IMR-90 (cell line): Measurements from ENCODE around the gene DHH. TPM values are rescaled to one million over a fixed set of nuclear protein-coding genes. Genes with fewer than 3 reads are reported as not detected.

Experiments
- ATAC-seq: fragments of 200-7000 bp; cut with Tn5 transposase; 2 replicates; pipeline ENCODE4 v1.9.1; 2020; ENCODE audit warnings: low read depth, mild to moderate bottlenecking, moderate library complexity
- BruUV-seq: library from RNA; stranded (reverse); fragments of 400-500 nt; replicated peaks from 2 replicates; lab custom pipeline; 2021; lab: Mats Ljungman, UMichigan
- CTCF ChIA-PET: fragments of 300-600 bp; formaldehyde crosslinking; extraction: SDS; loops from one replicate; lab custom pipeline; 2021; ENCODE audit warnings: antibody characterized with exemption; lab: Yijun Ruan, JAX
- POLR2A ChIA-PET: fragments of 300-600 bp; sonication (Branson Sonifier 250); formaldehyde crosslinking; loops from one replicate; lab custom pipeline; 2022; ENCODE audit warnings: antibody characterized with exemption; ENCODE audit not compliant: unreplicated experiment; lab: Charles Lee
- DNase-seq: peaks from one replicate; pipeline ENCODE4 v3.0.0; 2013
- H2AFZ ChIP-seq: replicated peaks from 2 replicates; pipeline ENCODE3; 2013; ENCODE audit warnings: low read length, mild to moderate bottlenecking; ENCODE audit not compliant: poor library complexity
- H2AK5ac ChIP-seq: 2 replicates; pipeline ENCODE4 v1.6.1; 2013; ENCODE audit warnings: low read depth, low read length, inconsistent platforms
- H2AK9ac ChIP-seq: replicated peaks from 2 replicates; pipeline ENCODE3; 2013; ENCODE audit warnings: mild to moderate bottlenecking, low read depth, low read length, moderate library complexity; ENCODE audit not compliant: poor library complexity
- H2BK120ac ChIP-seq: 2 replicates; pipeline ENCODE4 v1.6.1; 2013; ENCODE audit warnings: low read depth, low read length, inconsistent platforms
- H2BK15ac ChIP-seq: 3 replicates; pipeline ENCODE4 v1.6.1; 2013; ENCODE audit warnings: low read depth, low read length, inconsistent platforms
- H2BK20ac ChIP-seq: 2 replicates; pipeline ENCODE4 v1.6.1; 2013; ENCODE audit warnings: low read depth, mild to moderate bottlenecking, inconsistent platforms, low read length, moderate library complexity
- H2BK5ac ChIP-seq: 2 replicates; pipeline ENCODE4 v1.6.1; 2013; ENCODE audit warnings: mild to moderate bottlenecking, low read depth, low read length, inconsistent platforms; ENCODE audit not compliant: poor library complexity, severe bottlenecking
- H3K14ac ChIP-seq: replicated peaks from 2 replicates; pipeline ENCODE4 v1.6.1; 2013; ENCODE audit warnings: low read depth, low read length, inconsistent platforms
- H3K18ac ChIP-seq: 2 replicates; pipeline ENCODE4 v1.6.1; 2013; ENCODE audit warnings: low read depth, low read length, control low read depth
- H3K23ac ChIP-seq: 2 replicates; pipeline ENCODE4 v1.6.1; 2013; ENCODE audit warnings: low read depth, low read length, inconsistent platforms
- H3K27ac ChIP-seq: 2 replicates; pipeline ENCODE4 v1.5.1; 2013; ENCODE audit warnings: mild to moderate bottlenecking, control low read depth, low read length; ENCODE audit not compliant: insufficient read depth
- H3K27me3 ChIP-seq: 2 replicates; pipeline ENCODE4 v1.6.1; 2013; ENCODE audit warnings: low read length; ENCODE audit not compliant: control insufficient read depth, insufficient read depth
- H3K36me3 ChIP-seq: 2 replicates; pipeline ENCODE4 v1.6.1; 2013; ENCODE audit warnings: low read length, mixed read lengths; ENCODE audit not compliant: control insufficient read depth, insufficient read depth
- H3K4ac ChIP-seq: 2 replicates; pipeline ENCODE4 v1.6.1; 2013; ENCODE audit warnings: low read depth, low read length, inconsistent platforms
- H3K4me1 ChIP-seq: 2 replicates; pipeline ENCODE4 v1.6.1; 2013; ENCODE audit warnings: low read length, mixed read lengths; ENCODE audit not compliant: control insufficient read depth, insufficient read depth
- H3K4me2 ChIP-seq: 2 replicates; pipeline ENCODE4 v1.6.1; 2013; ENCODE audit warnings: low read depth, mild to moderate bottlenecking, control low read depth, low read length, moderate library complexity
- H3K4me3 ChIP-seq: 2 replicates; pipeline ENCODE4 v1.5.1; 2013; ENCODE audit warnings: low read depth, mild to moderate bottlenecking, control low read depth, low read length, moderate library complexity; ENCODE audit not compliant: insufficient read depth
- H3K56ac ChIP-seq: 2 replicates; pipeline ENCODE4 v1.6.1; 2013; ENCODE audit warnings: low read length, inconsistent platforms; ENCODE audit not compliant: insufficient read depth; ENCODE audit errors: extremely low read depth
- H3K79me1 ChIP-seq, 2 experiments: 2 replicates each; pipeline ENCODE4 v1.6.1; 2013; ENCODE audit warnings: low read length in 2 of 2, inconsistent platforms in 1 of 2, low read depth in 1 of 2
- H3K9ac ChIP-seq: 2 replicates; pipeline ENCODE4 v1.6.1; 2013; ENCODE audit warnings: low read depth, low read length, control low read depth
- H3K9me1 ChIP-seq: 2 replicates; pipeline ENCODE4 v1.6.1; 2013; ENCODE audit warnings: low read length, inconsistent platforms; ENCODE audit not compliant: insufficient read depth
- H3K9me3 ChIP-seq: 2 replicates; pipeline ENCODE4 v1.6.1; 2013; ENCODE audit warnings: low read length; ENCODE audit not compliant: control insufficient read depth, insufficient read depth
- H4K20me1 ChIP-seq: 2 replicates; pipeline ENCODE4 v1.6.1; 2013; ENCODE audit warnings: low read length, inconsistent platforms; ENCODE audit not compliant: insufficient read depth
- H4K5ac ChIP-seq: 2 replicates; pipeline ENCODE4 v1.6.1; 2013; ENCODE audit warnings: mild to moderate bottlenecking, low read depth, low read length, control low read depth
- H4K8ac ChIP-seq, 2 experiments: 2 replicates each; pipeline ENCODE4 v1.6.1; 2013; ENCODE audit warnings: low read depth in 2 of 2, low read length in 2 of 2, control low read depth in 1 of 2, inconsistent platforms in 1 of 2
- H4K91ac ChIP-seq: 2 replicates; pipeline ENCODE4 v1.6.1; 2013; ENCODE audit warnings: low read depth, low read length, inconsistent platforms; ENCODE audit not compliant: insufficient read depth
- BHLHE40 ChIP-seq: fragments of 150-350 bp; IDR thresholded peaks from 2 replicates; pipeline ENCODE4 v1.6.1; 2016; ENCODE audit warnings: mild to moderate bottlenecking, low read depth, low read length
- CEBPB ChIP-seq: IDR thresholded peaks from 2 replicates; pipeline ENCODE4 v1.6.1; 2012; ENCODE audit warnings: low read depth, low read length, improper control_type of control experiment
- ELK1 ChIP-seq: fragments of 150-350 bp; IDR thresholded peaks from 2 replicates; pipeline ENCODE4 v1.6.1; 2016; ENCODE audit warnings: low read depth, mild to moderate bottlenecking, low read length, moderate library complexity, borderline replicate concordance
- FOS ChIP-seq: fragments of 150-350 bp; IDR thresholded peaks from 2 replicates; pipeline ENCODE4 v1.6.1; 2016; ENCODE audit warnings: low read depth, low read length
- MAFK ChIP-seq: IDR thresholded peaks from 2 replicates; pipeline ENCODE4 v1.6.1; 2012; ENCODE audit warnings: low read depth, low read length, improper control_type of control experiment
- MAZ ChIP-seq: IDR thresholded peaks from 2 replicates; pipeline ENCODE4 v1.6.1; 2012; ENCODE audit warnings: low read depth, mild to moderate bottlenecking, low read length, improper control_type of control experiment, moderate library complexity, borderline replicate concordance
- MXI1 ChIP-seq: IDR thresholded peaks from 2 replicates; pipeline ENCODE4 v1.6.1; 2012; ENCODE audit warnings: low read depth, mild to moderate bottlenecking, low read length, moderate library complexity, borderline replicate concordance
- NFE2L2 ChIP-seq: fragments of 150-350 bp; IDR thresholded peaks from 2 replicates; pipeline ENCODE4 v1.6.1; 2016; ENCODE audit warnings: low read depth, mild to moderate bottlenecking, low read length
- POLR2A ChIP-seq: IDR thresholded peaks from 2 replicates; pipeline ENCODE4 v1.6.1; 2012; ENCODE audit warnings: mild to moderate bottlenecking, low read depth, low read length
- RAD21 ChIP-seq: IDR thresholded peaks from 2 replicates; pipeline ENCODE4 v1.6.1; 2012; ENCODE audit warnings: low read length, improper control_type of control experiment
- RCOR1 ChIP-seq: IDR thresholded peaks from 2 replicates; pipeline ENCODE4 v1.6.1; 2012; ENCODE audit warnings: mild to moderate bottlenecking, low read length, improper control_type of control experiment; ENCODE audit not compliant: insufficient replicate concordance
- RFX5 ChIP-seq: IDR thresholded peaks from 2 replicates; pipeline ENCODE4 v1.8.0; 2012; ENCODE audit warnings: low read depth, mild to moderate bottlenecking, low read length, moderate library complexity
- SMC3 ChIP-seq: fragments of 150-350 bp; IDR thresholded peaks from 2 replicates; pipeline ENCODE4 v1.6.1; 2016; ENCODE audit warnings: low read depth, mild to moderate bottlenecking, antibody characterized with exemption, low read length, moderate library complexity
- USF2 ChIP-seq: fragments of 150-350 bp; IDR thresholded peaks from 2 replicates; pipeline ENCODE4 v1.6.1; 2017; ENCODE audit warnings: mild to moderate bottlenecking, antibody characterized with exemption, low read length, low read depth
- WGBS, 2 experiments: methylation state at CpG; one replicate each; pipeline versions ENCODE4 v1.1.5 to v1.1.7; 2013; ENCODE audit warnings: missing lambda C conversion rate in 2 of 2; ENCODE audit not compliant: insufficient read length in 1 of 2; ENCODE audit errors: extremely low coverage in 2 of 2; 5-methylcytosine and 5-hydroxymethylcytosine counted together
- dilution Hi-C: fragments of 300-500 bp; cut with HindIII; formaldehyde crosslinking; loops from one replicate; pipeline ENCODE4 v1.14.3; 2018; ENCODE audit warnings: low sequenced_read_pairs; ENCODE audit not compliant: unreplicated experiment
- in situ Hi-C: fragments of 300-500 bp; cut with MboI; formaldehyde crosslinking; loops from 3 replicates; pipeline ENCODE4 v1.14.3; 2019; ENCODE audit warnings: low sequenced_read_pairs, inconsistent platforms, mixed read lengths
- intact Hi-C: fragments of 100-400 bp; cut with micrococcal nuclease; formaldehyde crosslinking; loops from 2 replicates; pipeline ENCODE4 v1.10.0; 2022
- polyA plus RNA-seq, 3 experiments: library from polyadenylated mRNA; depleted of rRNA; stranded (reverse); fragments of >200 nt; gene quantifications; 2 replicates each; pipeline ENCODE4 v1.2.3, GENCODE V29; 2012; ENCODE audit warnings: low replicate concordance in 1 of 3
- total RNA-seq: library from RNA; depleted of rRNA; stranded (reverse); fragments of >200 nt; gene quantifications from 2 replicates; pipeline ENCODE4 v1.2.3, GENCODE V29; 2012

DHH gene
- total and polyA plus RNA-seq, 2 of the 4 experiments (the other 2 are of a cell fraction): under 0.01 to 0.07 TPM

DNA sequence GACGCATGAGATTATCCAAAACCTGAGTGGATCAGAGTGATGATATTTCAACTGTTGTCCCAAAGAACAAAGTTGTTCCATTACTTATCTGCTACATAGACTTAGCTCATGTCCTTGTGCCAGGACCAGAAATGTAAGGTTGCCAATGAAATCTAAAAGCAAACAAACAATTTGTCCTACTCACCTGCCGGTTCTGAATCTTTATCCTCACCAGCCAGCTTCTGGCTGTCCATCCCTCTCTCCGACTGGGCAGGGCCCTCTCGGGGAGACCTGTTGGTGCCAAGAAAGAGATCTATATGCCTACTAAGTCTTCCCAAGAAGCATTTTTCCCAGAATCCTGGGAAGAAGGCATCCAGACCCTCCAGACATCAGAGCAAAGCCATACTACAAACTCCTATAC lies 39.5 kb downstream of the DHH start:
- Histone ChIP-seq H3K4me3 (no peak overlapping the region), H3K4ac (no peak overlapping the region), H2BK15ac (no peak overlapping the region), H2AK9ac (no peak overlapping the region), H4K5ac (no peak overlapping the region), H4K91ac (no peak overlapping the region), H2AFZ (no peak overlapping the region), H3K36me3 (peaks cover 51% of the 10 kb centered on the region), H3K9me3 (no peaks in the 10 kb centered on the region), H3K27me3 (no peaks in the 10 kb centered on the region), H2BK120ac (no peak overlapping the region), H2BK20ac (no peak overlapping the region), H4K20me1 (peaks cover 92% of the 10 kb centered on the region), H3K27ac (no peak overlapping the region), H3K56ac (no peak overlapping the region), H3K4me2 (no peak overlapping the region), H3K79me1 (peaks cover 20 to 83% of the 10 kb centered on the region in 2 experiments; a peak in 3 of 4 replicates), H3K18ac (no peak overlapping the region), H3K23ac (no peak overlapping the region), H2BK5ac (no peak overlapping the region), H4K8ac (no peak overlapping the region), H3K9ac (no peak overlapping the region), H3K4me1 (peaks cover 10% of the 10 kb centered on the region), H2AK5ac (no peak overlapping the region), H3K9me1 (peaks cover 29% of the 10 kb centered on the region), H3K14ac (no peak overlapping the region)
- dilution Hi-C loops: no loop called here
- intact Hi-C loops: no loop called here
- 100% methylated on average over 1 of the region's 4 CpGs; no CpG with 5 or more reads in 1 of the 2 experiments for WGBS, 2 experiments
- ATAC-seq: no peak
- CTCF ChIA-PET: interaction anchor here (0.5 kb wide), 1 partner anchor 145 kb away, joined by 3 read pairs; no protein-coding TSS in a partner anchor
- no peak for DNase-seq
- no TSS peak for BruUV-seq
- in situ Hi-C loops: no loop called here
- TF ChIP-seq BHLHE40 (no peak), CEBPB (no peak), USF2 (no peak), MAZ (no peak), SMC3 (no peak), FOS (no peak), MAFK (no peak), RFX5 (no peak), ELK1 (no peak), MXI1 (no peak), RCOR1 (no peak), RAD21 (no peak), POLR2A (no peak), NFE2L2 (no peak)
- POLR2A ChIA-PET: no interaction called here
